Measurements from ENCODE around the gene DNAJC8.

- TF ChIP-seq CTCF (conservative IDR thresholded peaks at IDR 0.05; ENCODE audit: low read depth, low read length) (no peak), EZH2 (IDR thresholded peaks at IDR 0.05; ENCODE audit: borderline replicate concordance, low read depth, low read length, poor library complexity, severe bottlenecking) (no peak)
These were observed 45.9 kb upstream of the DNAJC8 start for GRCh38 chr1:28278763-28279162.
